GM13977 (cell line): ENCODE data around the gene RHOB.

ENCODE experiments used
- DNase-seq: peaks from one replicate; pipeline ENCODE4 v3.0.0; 2012; ENCODE audit warnings: low spot score
- CTCF ChIP-seq: IDR thresholded peaks from 2 replicates; pipeline ENCODE4 v1.5.1; 2012; ENCODE audit warnings: mild to moderate bottlenecking, control low read depth; ENCODE audit not compliant: insufficient read depth; ENCODE audit errors: extremely low read depth, missing control alignments
- in situ Hi-C: fragments of 300-500 bp; cut with MboI; formaldehyde crosslinking; loops from one replicate; pipeline ENCODE4 v1.12.0; 2022; ENCODE audit warnings: low sequenced_read_pairs, low pct_unique_long_range_greater_than_20kb, mixed read lengths, inconsistent platforms; ENCODE audit not compliant: unreplicated experiment

RHOB gene

GRCh38 chr2:20475567-20475952 lies 28.7 kb downstream of the RHOB start:
- no peak for TF ChIP-seq CTCF
- DNase-seq: no peak
- in situ Hi-C loops: no loop called here

GRCh38 chr2:20476481-20476880 lies 29.6 kb downstream of the RHOB start:
- no peak for TF ChIP-seq CTCF
- in situ Hi-C loops: no loop called here
- no peak for DNase-seq

GRCh38 chr2:20476950-20477349 lies 30.1 kb downstream of the RHOB start:
- no peak for DNase-seq
- TF ChIP-seq CTCF: no peak
- in situ Hi-C loops: no loop called here

- in situ Hi-C loops: no loop called here
- no peak for DNase-seq
- no peak for TF ChIP-seq CTCF
These were observed 32.1 kb downstream of the RHOB start for GRCh38 chr2:20478961-20479360.

GRCh38 chr2:20479835-20480234 lies 33.0 kb downstream of the RHOB start:
- no peak for TF ChIP-seq CTCF
- in situ Hi-C loops: no loop called here
- no peak for DNase-seq

- in situ Hi-C loops: no loop called here
These were observed 34.0 kb downstream of the RHOB start for GRCh38 chr2:20480913-20481312.

More at GRCh38 chr2:20480913-20481312, 34.0 kb downstream of the RHOB start:
- no peak for DNase-seq
- TF ChIP-seq CTCF: no peak
